ENCODE data around the gene TIMP1.
"Not testable (repeated sequence)": the region's sequence is repeated elsewhere in the genome, so short reads cannot be mapped to it uniquely, and the experiment has no call there.

The TIMP1 gene

DNA sequence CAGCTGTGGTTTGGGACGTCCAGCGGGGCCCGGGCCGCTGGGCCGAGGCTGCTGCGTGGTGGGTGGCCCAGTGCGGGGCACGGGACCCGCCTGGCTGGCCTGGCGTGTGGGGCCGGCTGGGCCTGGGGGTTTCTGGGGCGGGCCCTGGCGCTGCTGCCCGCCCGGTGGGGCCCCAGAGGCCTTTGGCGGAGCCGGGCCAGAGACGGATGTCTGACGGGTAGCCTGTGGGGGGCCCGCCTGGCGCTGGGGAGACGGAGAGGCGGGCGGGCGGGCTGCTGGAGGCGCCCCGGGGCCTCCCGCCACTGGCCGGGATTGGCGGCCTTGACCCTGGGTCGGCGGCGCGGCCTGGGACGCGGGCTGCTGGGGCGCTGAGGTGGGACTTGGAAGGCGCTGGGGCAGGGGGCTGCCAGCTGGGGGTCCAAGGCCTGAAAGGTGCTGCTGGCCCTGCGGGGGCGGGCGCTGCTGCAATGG lies 8.1 kb upstream of the TIMP1 start:
- DNase-seq: no peak

DNA sequence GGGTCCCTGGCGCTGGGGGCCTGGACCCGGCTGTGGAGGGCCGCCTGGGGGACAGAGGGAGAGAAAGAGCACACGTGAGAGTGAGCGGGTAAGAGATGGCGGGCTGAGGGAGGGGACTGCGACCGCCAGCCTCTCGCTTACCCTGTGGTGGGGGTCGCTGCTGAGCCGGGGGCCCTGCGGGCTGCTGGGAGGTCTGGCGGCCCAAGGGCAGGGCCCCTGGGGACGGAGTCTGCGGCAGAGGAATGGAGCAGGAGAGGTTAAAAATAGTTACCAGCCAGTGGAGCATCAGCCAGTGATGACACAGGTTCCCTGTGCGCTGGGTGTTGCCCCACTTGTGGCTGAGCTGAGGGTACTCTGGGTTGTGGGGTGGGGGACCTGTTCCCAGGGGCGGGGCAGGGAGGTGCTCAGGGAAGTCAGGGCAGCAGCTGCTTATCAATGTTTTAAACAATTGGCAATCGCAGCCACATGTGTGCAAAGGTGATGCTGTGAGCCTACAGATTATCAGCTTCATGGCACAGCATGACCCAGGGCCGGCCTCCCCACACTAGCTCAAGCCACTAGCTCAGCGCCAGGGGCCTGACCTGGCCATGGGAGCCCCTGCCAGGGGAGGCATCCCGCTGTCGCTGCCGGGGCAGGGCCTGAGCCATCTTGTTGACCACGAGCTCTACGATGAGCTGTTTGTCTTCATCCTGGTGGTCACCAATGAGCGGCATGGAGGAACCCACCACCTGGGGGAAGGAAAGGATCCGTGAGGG lies 7.5 kb upstream of the TIMP1 start:
- no peak for DNase-seq

DNA sequence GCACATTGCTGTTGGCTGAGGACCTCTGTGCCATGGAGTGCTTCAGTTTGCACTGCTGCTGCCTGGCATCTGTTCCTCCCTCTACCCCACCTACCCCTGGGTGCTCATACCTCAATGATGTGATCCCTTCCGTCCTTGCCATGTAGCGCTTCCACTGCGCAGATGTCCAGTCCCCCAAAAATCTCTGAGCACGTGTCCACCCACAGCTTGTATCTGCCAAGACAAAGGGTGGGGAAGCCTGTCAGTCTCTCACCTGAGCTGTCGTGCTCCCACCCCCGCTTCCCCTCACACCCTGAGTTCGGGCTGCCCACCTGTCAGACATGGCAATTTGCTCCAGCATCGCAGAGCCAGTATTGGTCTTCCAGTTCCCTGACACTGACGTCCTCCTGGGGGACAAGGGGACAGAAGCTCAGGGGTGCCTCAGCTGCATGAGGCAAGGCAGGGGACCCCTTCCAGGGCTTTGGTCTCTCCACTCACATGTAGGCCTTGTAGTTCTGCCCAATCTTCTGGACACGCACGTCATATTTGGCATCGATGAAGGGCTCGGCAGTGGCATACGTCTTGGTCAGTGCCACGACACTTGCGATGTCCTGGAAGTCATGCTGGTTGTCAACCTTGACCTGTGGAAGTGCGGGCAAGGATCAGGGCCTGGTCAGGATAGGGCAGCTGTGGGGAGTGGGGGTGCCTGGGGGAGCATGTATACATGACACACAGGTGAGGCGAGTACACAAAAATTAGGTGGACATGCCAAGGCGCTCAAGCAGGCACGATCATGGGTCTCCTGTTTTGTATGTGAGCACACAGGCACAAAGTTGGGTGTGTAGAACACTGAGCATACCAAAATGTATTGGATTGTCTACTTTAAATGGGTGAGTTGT lies 6.0 kb upstream of the TIMP1 start:
- DNase-seq: no peak

DNA sequence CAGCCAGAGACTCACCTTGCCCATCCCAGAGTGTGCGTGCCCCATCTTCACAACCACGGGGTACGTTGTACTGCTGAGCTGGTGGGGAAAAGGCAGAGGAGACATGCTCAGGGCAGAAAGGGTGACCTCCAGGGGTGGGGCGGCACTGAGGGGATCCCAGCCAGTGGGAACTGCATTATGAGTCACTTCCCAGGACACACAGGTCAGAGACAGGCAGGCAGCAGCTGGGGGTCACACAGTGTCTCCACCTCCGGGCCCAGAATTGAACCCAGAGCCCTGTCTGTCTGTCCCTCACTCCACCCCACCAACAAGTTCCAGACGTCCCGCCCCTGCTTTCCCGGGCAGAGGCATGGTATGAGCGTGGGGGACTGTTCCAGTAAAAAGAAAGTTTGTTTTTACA lies 4.8 kb upstream of the TIMP1 start:
- no peak for DNase-seq

DNA sequence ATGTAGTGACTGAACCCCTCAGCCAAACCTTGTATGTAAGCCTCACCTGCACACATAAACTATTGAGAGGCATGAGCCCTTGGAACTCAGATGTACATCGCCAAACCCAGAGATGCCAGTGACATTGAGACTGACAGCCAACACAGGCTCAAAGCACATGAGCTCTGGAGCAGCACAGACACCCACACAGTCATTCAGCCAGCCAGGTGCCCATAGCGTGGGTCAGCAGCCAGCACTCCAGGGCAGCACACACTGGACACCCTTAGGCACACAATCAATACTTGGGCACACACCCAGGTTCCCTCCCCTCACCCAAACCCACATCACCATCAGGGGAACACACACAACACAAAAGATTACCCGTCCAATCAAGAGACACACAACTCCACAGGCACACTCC lies 4.3 kb upstream of the TIMP1 start:
- DNase-seq: no peak

DNA sequence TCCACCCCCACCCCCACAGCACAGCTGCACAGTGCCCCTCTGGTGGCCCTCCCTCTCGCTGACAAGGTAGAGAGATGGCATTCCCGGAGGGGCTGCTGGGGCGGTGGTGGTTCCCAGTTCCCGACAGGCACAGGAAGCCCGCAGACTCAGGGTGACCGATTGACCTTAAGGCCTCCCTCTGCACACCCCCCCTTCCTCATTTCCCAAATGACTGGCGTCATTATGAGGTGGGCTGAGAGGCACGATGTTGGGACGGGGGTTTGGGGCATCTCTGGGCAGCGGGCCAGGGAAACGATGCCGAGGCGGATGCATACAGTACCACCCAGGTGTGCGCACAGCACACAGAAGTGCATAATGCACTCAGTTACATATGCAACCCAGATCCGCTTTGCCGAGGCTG lies 3.5 kb upstream of the TIMP1 start:
- DNase-seq: no peak

DNA sequence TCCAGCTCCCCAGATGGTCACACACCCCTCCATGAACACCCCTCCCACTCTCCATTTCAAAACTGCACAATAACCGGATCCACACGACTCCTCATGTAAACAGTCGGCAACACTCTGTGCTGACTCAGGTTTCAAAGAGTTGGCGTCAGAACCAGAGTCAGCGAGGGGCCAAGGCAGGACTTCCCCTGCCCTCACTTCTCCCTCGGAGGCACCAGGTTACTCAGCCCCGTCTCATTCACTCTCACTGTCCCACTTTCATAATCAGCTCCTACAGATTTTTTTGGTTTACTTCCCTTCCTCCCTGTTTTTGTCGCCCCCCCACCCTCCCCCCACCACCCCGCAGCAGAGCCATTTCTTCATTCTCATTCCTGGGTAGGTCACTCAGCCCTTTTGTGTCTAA lies 2.7 kb upstream of the TIMP1 start:
- no peak for DNase-seq

DNA sequence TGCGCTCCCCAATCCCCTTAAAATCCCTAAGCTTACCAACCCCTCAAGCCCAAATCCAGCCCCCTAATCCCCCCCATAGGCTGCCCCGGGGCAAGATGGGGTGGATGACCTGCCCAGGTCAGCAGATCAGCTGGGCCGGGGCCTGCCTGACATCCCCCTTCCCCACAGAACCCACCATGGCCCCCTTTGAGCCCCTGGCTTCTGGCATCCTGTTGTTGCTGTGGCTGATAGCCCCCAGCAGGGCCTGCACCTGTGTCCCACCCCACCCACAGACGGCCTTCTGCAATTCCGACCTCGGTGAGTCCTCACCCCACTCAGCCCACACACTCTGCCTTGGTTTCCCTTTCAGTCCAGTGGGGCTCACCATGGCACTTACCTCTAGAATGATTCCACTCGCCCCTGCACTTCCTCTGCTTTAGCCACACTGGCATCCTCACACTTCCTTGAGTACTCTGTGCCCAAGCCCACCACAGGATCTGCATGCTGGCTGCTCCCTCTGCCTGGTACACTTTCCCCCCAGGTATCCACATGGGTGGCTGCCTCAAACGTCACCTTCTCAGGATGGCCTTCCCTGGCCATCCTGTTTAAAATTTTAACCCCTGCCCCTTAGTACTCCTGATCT lies 1.1 kb downstream of the TIMP1 start:
- DNase-seq: no peak

DNA sequence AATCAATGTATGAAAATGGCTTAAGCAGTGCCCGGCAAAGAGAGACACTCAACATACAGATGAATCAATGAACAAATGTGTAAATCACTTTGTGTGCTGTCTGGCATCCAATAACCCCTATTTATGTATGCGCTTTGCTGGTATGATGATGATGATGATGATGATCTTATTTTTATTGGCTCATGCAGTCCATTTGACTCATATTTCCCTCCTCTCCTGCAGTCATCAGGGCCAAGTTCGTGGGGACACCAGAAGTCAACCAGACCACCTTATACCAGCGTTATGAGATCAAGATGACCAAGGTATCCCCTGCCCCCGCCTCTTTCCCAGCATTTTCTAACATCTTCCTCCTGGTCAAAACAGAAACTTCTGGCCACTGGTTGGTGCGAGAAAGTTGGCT lies 2.5 kb downstream of the TIMP1 start:
- no peak for DNase-seq

DNA sequence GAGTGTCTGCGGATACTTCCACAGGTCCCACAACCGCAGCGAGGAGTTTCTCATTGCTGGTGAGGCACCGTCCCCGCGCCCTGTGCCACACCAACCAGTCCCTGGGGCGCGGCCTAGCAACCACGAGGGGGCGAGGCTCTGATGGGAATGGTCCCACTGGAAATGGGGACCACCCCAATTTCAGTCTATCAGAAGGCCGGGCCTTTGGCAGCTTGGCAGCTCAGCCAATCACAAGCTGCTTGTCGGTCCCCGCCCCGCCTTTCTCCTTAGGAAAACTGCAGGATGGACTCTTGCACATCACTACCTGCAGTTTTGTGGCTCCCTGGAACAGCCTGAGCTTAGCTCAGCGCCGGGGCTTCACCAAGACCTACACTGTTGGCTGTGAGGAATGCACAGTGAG lies 3.0 kb downstream of the TIMP1 start:
- no peak for DNase-seq

DNA sequence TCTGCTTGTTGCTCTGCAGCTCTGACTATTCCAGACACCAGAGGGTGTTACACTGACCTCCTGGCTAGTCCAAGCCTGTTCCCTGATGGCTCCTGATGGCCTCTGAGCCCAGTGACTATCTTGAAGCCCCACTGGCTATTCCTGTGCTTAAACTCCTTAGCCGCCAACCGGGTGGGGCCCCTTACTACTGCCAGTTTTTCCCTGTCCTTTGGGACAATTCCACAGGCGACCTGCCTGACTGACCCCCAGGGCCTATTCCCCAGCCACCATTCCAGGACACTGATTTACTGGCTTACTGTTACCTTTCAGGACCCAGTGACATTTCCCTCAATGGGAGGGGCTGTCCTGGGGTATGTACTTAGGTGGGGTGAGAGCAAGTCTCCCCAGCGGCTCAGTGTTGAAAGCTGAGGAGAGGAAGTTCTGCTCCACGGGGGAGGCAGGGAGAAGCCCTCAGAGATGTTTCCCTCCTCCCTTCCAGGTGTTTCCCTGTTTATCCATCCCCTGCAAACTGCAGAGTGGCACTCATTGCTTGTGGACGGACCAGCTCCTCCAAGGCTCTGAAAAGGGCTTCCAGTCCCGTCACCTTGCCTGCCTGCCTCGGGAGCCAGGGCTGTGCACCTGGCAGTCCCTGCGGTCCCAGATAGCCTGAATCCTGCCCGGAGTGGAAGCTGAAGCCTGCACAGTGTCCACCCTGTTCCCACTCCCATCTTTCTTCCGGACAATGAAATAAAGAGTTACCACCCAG lies 4.0 kb downstream of the TIMP1 start:
- no peak for DNase-seq

DNA sequence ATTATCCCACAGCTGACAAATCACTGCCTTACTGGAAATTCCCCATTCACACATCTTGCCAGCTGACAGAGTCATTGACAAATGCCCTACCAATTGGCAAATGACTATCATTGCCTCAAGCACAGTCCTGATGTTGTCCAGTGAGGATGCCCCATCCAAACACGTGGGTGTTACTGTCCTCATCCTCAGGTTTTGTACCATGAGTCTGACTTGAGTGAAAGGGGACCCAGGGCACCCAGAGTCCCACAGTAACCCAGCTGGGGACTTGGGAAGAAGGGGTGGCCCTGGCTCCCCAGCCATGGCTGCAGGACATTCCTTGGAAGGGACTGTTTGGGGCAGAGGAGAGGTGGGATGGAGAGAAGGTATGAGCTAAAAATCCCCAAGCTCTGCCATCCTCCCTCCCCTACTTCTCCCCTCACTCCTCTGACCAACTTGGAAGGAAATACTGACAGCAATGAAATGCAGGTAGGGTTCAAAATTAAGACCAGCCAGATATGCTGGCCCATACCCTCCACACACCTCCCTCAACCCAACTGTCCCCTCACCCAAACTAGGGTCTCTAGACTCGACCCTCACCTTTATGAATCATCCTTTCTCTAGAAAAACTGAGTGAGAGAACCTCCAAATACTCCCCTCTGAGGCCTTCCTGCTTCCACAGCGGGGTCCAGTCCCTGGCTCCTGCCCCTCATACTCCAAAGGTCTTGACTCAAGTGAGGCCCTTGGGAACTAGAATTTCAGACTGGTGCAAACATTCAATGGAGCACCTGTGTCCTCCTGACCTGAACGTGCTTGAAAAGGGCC lies 5.1 kb downstream of the TIMP1 start:
- no peak for DNase-seq

DNA sequence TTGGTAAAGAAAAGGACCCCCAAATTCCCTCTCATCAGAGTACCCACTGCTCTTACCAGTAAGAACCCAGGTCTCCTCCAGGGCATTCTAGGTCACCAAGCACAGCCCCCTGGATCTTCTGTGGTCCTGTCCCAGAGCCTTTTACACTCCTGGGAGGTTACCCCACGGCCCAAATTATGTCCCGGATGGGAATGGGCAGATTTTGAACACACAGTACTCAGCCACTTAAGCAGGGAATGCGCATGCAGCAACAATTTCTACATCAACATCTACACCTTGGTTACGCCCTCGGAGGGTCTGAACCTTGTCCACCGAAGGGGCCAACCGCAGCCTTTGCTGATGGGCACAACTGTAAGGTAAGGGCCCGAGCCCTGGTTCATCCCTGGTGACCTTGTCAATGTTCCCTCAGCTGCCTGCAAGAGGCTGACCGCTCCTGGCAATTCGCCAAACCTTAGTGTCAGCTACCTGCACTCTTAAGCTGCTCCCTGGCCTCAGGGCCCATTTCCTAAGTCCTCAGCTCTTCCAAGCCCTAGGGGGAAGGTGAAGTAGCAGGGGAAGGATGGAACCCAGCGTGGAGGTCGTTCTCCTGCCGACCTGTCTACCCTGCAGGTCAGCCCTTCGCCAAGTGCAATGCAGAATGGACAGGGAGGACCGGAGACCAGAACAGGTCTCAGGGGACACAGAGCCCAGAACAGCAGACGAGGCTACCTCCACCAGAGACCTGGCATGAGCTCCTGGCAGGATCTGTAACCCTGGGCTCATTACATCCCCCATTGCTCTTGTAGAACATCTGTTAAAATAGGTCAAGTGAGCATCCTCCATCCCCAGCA lies 5.9 kb downstream of the TIMP1 start:
- no peak for DNase-seq

DNA sequence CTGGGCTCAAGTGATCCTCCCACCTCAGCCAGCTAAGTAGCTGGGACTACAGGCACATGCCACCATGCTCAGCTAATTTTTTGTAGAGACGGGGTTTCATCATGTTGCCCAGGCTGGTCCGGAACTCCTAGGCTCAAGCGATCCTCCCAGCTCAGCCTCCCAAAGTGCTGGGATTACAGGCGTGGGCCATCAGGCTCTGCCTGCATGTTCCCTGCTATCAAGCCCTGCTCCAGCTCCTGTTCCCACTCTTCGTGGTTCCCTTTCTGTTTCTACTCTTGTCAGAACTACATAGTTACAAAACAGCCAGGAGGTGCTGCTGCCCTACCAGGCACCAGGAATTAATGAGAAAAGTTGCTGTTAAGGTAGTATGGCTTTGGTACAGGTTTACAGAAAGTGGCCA lies 8.7 kb downstream of the TIMP1 start:
- DNase-seq: no peak

DNA sequence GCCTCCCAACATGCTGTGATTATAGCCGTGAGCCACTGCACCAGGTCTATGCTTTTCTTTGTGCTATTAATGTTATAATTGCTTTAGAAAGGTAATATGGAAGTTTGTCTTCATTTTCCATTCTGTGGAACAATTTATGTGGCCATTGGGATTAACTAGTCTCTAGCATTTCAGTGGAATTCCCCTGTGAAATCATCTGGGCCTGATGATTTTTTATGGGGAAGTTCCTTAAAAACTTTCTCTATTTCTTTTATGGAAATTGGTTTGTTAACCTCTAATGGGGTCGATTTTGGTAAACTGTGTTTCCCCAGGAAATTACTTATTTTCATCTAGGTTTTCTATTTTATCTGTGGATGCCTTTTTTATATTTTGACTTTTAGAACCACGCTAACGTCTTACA lies 11.3 kb downstream of the TIMP1 start:
- DNase-seq: no peak

DNA sequence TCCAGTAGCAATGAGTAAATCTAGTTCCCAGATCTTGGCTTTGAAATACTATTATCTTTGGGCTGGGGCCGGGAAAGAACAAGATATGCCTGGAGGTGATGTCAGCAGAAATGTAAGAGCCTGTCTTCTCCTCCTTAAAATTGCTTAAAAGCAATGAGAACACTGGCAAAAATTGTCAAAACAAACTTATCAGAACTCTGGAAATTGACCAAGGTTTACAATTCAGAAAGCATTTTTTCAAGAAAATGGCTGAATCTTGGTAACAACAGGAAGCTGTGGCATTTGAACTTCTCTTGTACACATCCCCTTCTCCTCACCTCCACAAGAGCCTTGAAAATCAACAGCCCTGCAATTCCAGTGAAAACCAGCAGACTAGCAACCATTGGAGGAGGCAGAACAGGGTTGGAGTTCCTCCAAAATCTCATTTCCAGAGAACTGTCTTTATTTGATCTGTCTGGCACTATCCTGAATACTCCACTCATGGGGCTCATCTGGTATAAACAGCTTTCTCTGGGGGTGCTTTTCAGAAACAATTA lies 13.5 kb downstream of the TIMP1 start:
- no peak for DNase-seq

DNA sequence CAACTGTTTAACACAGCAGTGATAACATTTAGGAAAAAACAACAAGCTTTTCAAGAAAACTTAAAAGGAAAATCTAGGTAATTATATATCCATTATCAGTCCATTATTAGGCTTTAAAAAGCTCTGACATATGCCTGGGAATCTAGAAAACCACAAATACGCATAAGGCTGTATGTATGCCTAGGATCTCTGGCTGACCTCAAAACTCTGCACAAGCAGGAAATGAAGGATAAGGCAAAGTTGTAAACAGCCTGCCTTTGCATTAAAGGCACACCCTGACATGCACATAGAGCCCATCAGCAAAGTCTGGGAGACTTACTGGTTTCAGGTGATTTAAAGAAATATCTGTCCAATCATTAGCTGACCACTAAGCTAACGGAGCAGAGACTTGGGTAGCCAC lies 14.0 kb downstream of the TIMP1 start:
- no peak for DNase-seq

DNA sequence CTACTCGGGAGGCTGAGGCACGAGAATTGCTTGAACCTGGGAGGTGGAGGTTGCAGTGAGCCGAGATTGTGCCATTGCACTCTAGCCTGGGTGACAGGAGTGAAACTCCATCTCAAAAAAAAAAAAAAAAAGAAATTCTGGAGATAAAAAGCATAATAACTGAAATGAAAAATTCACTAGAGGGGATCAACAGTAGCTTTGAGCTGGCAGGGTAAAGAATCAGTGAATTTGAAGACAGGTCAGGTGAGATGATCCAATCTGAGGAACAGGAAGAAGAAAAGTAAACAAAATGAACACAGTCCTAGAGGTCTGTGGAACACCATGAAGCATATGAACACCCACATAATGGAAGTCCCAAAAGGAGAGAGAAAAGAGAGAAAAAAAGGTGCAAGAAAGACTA lies 15.0 kb downstream of the TIMP1 start:
- no peak for DNase-seq

DNA sequence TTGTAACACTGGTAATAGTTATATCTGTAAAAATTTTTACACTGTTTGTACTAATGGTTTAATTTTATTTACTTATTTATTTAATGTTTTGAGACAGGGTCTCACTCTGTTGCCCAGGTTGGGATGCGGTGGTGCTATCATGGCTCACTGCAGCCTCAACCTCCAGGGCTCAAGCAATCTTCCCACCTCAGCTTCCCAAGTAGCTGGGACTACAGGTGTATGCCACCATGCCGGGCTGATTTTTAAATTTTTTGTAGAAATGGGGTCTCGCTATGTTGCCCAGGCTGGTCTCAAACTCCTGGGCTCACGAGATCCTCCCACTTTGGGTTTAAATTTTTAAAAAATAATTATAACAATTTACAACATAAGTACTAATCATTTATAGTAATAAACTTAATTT lies 20.9 kb downstream of the TIMP1 start:
- not testable (repeated sequence) for DNase-seq

DNA sequence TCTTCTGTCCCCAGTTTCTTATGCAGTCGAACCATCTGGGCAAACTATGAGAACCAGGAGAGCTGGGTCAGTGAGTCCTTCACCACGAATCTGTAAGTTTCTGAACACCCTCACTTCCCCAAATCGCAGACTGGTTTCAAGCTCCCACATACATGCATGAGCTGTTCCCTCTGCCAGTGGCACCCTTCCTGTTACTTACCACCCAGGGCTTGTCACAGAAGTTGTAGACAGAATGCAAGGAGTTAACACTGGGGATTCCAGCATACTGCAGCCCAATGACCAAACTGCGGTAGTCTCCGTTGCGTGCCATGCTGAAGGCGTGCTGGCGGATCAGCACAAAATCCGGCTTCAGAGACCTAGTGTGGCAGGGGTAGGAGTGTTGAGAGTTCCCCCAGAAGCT lies 22.8 kb downstream of the TIMP1 start:
- DNase-seq: no peak

DNA sequence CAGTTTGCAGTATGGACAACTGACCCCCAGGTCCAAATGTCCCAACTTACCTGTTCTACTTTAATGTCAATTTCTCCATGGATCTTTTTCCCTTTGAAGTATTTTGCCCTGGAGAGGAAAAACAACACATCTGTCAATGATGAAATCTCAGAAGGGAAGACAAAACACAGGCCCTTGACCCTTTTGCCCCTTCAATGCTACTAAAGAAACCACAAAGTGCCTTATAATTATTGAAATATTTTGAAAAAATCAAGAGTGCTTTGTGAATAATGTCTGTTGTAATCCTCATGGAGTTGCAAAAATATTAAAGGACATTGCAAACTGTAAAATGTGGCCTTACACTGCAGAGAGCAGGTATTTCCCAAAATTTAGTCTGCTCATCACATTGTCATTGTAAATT lies 24.9 kb downstream of the TIMP1 start:
- DNase-seq: no peak

All from SIG-M5 (cell line).